NK-92 (cell line): ENCODE results near the gene NDFIP1.
"Not testable (repeated sequence)": the region's sequence is repeated elsewhere in the genome, so short reads cannot be mapped to it uniquely, and the experiment has no call there.

ENCODE experiments used
- DNase-seq: peaks from one replicate; lab custom pipeline; 2025; ENCODE audit not compliant: unreplicated experiment; lab: John Stamatoyannopoulos, UW

NDFIP1 gene, protein sequence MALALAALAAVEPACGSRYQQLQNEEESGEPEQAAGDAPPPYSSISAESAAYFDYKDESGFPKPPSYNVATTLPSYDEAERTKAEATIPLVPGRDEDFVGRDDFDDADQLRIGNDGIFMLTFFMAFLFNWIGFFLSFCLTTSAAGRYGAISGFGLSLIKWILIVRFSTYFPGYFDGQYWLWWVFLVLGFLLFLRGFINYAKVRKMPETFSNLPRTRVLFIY

GRCh38 chr5:142108432-142109330, at the start of gene NDFIP1:
NDFIP1 (plus strand) TSS chr5:142108779; CDS start chr5:142108975, 196 bp downstream.
- DNase-seq, result no peak

DNA sequence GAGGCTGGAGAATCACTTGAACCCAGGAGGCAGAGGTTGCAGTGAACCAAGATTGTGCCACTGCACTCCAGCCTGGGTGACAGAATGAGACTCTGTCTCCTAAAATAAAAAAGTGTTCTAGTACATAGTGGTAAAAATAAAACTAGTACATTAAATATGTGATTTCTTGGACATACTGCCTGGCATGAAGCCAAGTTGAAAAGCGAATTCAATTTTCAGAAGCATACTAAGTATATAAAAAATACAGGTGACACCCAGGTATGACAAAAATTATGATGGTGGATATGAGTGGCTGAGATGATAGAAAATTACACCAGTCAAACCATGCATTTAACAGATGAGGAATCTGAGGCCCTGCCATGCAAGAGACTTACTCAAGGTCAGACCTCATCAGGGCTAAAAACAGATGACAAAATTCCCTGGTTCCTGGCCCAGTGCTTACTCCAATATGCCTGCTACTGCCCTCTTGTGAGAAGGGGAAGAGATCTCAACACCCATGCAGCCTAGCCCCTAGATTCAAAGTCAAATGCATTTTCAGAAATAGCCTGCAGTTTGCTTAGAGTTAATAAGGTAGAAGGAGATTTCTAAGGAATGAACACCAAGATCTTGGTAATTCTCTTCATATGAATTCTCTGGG, 49.2 kb upstream of the NDFIP1 start:
- DNase-seq, result no peak

DNA sequence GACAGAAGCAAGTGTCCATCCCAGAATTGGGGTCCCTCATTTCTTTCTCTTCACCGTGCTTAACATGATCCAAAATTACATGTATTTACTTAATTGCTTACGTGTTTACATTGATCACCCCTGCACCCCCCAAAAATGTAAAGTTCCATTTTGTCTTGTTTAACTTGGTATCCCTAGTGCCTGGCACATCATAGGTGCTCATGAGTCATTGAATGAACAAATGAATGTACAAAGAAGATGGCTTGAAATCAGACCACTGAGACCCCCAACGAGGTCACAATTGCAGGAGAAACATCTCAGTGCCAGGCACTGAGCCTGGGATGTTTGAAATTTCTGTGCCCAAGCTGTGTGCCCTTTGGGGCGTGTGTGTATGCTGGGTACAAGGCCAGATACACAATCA, 45.2 kb upstream of the NDFIP1 start:
- DNase-seq, result no peak

- no peak for DNase-seq
Observed at GRCh38 chr5:142063878-142064331, 44.7 kb upstream of the NDFIP1 start.

GRCh38 chr5:142065273-142065672, 43.3 kb upstream of the NDFIP1 start:
- no peak for DNase-seq

DNA sequence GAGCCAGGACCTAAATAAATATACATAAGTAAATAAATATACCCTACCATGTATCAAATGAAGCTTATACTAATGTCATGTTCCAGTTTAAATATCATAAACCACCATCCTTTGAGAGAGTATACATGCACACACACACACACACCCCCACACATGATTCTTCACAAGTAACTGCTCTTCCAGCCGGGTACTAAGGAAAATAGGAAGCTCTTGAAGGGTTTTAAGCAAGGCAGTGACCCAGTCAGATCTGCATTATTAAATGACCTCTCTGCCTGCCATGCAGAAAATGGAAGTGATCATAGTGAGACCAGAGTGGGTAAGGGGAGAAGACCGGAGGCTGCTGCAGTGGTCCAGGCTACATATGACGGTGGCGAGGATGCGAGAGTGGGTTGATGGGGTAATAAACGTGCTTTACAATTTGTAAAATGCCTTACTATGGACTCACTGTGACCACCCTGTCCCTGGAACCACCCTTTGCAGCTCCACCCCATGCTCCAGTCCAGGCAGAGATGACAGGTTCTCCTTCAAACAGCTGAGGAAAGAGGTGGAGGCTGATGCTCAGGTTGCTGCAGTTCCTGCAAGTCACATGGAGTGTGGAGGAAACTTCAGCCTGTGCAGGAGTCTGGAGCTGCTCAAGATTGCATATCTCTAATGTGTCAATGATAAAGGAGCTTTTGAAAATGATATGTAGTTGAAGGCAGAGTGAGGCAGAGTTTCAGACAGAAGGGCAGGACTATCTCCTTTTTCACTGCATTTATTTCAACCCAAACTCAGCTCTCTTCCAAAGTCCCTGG, 38.8 kb upstream of the NDFIP1 start:
- DNase-seq, result no peak

GRCh38 chr5:142070734-142071133, 37.8 kb upstream of the NDFIP1 start:
- no peak for DNase-seq

GRCh38 chr5:142072488-142072887, 36.1 kb upstream of the NDFIP1 start:
- no peak for DNase-seq

- DNase-seq, result no peak
Observed at GRCh38 chr5:142073362-142073988, 35.1 kb upstream of the NDFIP1 start.

DNA sequence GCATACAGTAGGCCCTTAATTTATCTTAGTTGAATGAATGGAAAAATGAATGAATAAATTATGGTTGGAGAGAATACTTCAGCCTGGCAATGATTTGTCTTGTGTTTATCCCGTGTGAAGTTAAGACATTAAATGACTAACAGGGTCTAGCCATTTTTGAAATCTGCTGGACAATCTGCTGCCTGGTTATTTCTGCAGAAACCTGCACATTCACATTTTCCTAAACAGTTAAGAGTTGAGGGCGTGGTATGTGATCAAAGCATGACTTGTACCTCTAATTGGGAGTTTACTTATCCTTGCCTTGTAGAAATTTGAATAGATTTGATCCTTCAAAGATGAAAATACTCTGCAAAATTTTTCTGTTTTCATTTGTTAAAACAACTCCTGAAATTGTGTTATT, 34.6 kb upstream of the NDFIP1 start:
- DNase-seq, result no peak

- no peak for DNase-seq
Observed at GRCh38 chr5:142078221-142078620, 30.4 kb upstream of the NDFIP1 start.

DNA sequence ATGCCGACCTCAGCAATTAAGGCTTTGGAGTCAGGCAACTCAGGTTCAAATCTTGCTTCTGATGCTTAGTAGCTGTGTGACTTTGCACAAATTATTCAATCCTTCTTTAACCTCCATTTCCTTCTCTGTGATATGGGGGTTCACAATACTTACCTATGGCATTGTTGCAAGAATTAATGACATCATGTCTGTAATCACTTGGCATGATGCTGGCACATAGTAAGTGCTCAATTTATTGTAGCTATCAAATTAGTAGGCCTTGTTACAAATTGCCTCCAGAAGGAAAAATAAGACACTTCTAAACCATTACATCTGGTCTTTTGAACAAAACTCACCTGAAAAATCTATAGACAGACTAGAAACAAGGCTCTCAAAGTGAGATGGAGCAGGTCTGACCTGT, 29.9 kb upstream of the NDFIP1 start:
- DNase-seq, result no peak

GRCh38 chr5:142079306-142079721, 29.3 kb upstream of the NDFIP1 start:
- no peak for DNase-seq

GRCh38 chr5:142080248-142080647, 28.3 kb upstream of the NDFIP1 start:
- no peak for DNase-seq

DNA sequence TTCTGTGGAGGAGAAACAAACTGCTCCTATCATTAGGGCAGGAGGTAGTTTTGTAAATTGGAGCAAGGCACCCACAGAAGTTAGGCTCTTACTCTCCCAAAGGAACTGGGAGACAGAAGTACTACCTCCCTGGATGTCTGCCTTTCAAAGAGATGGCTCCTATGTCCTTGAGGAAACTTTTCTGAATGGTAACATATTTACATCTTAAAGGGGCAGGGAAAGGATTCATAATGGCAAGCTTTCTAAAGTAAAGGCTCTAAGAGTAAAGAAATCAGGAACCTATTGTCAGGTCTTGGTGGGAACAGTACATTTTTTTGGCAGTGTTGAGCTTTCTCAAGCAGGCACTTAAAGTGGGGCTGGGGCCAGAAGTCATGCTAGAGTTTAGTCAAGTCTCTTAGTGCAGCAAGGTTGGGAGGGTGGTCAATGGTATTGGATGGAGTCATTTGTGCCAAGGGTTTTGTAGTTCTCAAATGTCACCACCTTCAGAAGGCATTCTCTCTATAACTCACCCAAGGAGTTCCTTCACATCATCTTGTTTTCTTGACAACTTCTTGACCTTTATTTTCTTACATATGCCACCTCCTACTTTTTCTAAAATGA, 26.3 kb upstream of the NDFIP1 start:
- DNase-seq, result no peak

- no peak for DNase-seq
Observed at GRCh38 chr5:142086229-142086628, 22.4 kb upstream of the NDFIP1 start.

DNA sequence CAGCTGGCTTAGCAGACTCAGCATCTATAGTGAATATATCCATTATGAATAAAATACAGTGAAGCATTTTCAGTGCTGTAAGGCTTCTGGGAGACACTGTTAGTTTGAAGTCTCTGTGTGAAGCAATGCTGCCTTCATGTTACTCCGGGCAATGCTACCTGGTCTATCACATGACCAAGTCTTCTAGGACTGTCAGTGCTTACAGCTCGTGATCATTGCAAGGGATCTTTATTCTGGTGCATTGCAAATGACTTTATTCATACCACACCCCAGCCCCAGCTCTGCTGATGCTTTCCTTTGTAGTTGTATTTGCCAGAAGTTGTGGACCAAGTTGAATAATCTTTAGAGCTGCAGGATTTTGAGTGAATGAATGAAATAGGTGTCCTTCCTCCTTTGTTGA, 21.9 kb upstream of the NDFIP1 start:
- no peak for DNase-seq

DNA sequence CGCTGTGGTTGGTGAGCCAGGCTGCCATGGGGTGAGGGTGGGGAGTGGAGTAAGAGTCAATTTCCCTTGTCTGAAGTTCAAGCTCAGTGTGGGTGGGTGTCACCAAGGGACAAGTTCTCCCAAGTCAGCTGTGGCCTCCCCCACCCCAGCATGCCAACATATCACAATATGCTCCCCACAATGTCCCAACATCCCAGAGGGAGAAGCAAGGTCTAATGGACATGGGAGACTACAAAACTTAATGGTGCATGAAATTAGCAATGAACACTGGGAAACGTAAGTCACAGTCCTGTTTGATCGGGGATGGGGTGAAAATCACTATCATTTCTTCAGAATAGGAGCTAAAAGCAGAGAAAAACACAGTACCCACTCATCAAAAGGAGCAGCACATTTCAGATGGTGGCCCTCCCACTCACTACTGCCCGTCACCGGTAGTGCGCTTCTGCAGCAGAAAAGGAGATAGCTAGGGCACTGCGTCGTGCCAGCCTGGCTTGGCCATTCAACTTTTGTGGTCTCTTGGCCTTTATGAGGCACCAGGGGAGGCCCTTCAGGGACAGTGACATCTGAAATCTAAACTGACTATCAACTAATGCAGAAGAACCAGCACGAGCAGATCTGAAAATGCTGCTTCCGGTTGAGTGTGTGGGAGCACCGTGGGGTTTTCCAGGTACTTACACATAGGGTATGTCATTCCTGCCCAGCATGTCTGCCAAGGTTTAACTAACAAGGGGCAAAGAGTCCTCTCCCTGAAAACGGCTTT, 20.5 kb upstream of the NDFIP1 start:
- no peak for DNase-seq

- DNase-seq, result not testable (repeated sequence)
Observed at GRCh38 chr5:142088855-142089479, 19.6 kb upstream of the NDFIP1 start.
